Kidney epithelial cell (primary cell): Measurements from ENCODE around the gene FGD2. TPM values are rescaled to one million over a fixed set of nuclear protein-coding genes. Genes with fewer than 3 reads are reported as not detected.

Experiments
- DNase-seq: peaks from one replicate; pipeline ENCODE4 v3.0.0-alpha.2; 2010; ENCODE audit warnings: low read depth
- H3K27me3 ChIP-seq: 2 replicates; pipeline ENCODE4 v1.6.0; 2011; ENCODE audit warnings: low read length; ENCODE audit not compliant: control insufficient read depth, insufficient read depth
- H3K36me3 ChIP-seq: 2 replicates; pipeline ENCODE4 v1.5.1; 2011; ENCODE audit warnings: low read length; ENCODE audit not compliant: control insufficient read depth, insufficient read depth
- H3K4me3 ChIP-seq: 2 replicates; pipeline ENCODE4 v1.5.1; 2011; ENCODE audit warnings: low read depth, mild to moderate bottlenecking, control low read depth, low read length
- total RNA-seq: library from RNA; depleted of rRNA; stranded (reverse); fragments of >200 nt; gene quantifications from 2 replicates; pipeline ENCODE4 v1.2.3, GENCODE V29; 2015
- TF ChIP-seq, protein P1 (sequence below): IDR thresholded peaks from 2 replicates; pipeline ENCODE4 v1.5.1; 2011; ENCODE audit warnings: mild to moderate bottlenecking, moderate library complexity, low read length, control low read depth, inconsistent platforms; ENCODE audit not compliant: insufficient read depth, poor library complexity, severe bottlenecking

FGD2 gene
- total RNA-seq, 1 donor from 2014 or later: 0.04 TPM

DNA sequence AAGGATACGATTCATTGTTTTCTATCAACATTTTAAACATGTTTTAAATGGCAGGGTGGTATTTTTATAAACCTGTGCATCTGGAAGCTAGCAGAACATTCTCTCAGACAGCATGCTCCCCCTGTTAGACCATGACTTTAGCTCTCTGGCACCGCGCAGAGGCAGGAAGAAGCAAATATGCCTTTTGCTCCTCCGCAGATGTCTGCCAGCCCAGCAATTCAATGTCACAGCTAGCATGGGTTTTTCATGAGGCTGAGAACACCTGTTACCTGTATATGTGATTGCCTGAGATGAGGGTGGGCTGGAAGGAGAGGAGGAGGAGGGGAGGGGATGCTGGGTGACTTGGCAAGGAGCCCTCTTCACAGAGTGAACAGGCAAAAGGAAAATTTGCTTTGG is 26.1 kb upstream of the FGD2 start:
- TF ChIP-seq, protein P1, sequence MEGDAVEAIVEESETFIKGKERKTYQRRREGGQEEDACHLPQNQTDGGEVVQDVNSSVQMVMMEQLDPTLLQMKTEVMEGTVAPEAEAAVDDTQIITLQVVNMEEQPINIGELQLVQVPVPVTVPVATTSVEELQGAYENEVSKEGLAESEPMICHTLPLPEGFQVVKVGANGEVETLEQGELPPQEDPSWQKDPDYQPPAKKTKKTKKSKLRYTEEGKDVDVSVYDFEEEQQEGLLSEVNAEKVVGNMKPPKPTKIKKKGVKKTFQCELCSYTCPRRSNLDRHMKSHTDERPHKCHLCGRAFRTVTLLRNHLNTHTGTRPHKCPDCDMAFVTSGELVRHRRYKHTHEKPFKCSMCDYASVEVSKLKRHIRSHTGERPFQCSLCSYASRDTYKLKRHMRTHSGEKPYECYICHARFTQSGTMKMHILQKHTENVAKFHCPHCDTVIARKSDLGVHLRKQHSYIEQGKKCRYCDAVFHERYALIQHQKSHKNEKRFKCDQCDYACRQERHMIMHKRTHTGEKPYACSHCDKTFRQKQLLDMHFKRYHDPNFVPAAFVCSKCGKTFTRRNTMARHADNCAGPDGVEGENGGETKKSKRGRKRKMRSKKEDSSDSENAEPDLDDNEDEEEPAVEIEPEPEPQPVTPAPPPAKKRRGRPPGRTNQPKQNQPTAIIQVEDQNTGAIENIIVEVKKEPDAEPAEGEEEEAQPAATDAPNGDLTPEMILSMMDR: peak; percentile 58
- H3K4me3 ChIP-seq: no peak overlapping the region
- no peaks in the 10 kb centered on the region for H3K27me3 ChIP-seq
- H3K36me3 ChIP-seq: peaks cover 4% of the 10 kb centered on the region
- DNase-seq: no peak

DNA sequence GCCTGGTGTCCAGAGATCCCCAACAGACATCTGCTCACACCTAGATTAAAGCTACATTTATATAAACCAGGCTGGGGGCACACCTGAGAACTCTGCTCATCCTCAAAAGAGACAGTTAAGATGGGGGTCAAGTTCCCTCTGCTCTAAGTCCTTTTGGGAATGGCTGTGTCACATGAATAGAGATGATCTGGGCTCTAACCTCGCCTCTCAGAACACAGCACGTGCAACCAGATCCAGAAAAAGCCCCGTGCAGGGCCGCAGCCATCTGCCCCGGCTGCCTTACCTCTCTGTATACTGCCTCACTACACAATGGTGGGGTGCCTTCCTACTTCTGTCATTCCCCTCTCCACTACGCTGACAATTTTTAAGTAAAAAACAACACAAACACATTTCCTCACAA is 25.3 kb upstream of the FGD2 start:
- no peaks in the 10 kb centered on the region for H3K27me3 ChIP-seq
- DNase-seq: no peak
- peaks cover 4% of the 10 kb centered on the region for H3K36me3 ChIP-seq
- H3K4me3 ChIP-seq: no peak overlapping the region
- TF ChIP-seq, protein P1: no peak

DNA sequence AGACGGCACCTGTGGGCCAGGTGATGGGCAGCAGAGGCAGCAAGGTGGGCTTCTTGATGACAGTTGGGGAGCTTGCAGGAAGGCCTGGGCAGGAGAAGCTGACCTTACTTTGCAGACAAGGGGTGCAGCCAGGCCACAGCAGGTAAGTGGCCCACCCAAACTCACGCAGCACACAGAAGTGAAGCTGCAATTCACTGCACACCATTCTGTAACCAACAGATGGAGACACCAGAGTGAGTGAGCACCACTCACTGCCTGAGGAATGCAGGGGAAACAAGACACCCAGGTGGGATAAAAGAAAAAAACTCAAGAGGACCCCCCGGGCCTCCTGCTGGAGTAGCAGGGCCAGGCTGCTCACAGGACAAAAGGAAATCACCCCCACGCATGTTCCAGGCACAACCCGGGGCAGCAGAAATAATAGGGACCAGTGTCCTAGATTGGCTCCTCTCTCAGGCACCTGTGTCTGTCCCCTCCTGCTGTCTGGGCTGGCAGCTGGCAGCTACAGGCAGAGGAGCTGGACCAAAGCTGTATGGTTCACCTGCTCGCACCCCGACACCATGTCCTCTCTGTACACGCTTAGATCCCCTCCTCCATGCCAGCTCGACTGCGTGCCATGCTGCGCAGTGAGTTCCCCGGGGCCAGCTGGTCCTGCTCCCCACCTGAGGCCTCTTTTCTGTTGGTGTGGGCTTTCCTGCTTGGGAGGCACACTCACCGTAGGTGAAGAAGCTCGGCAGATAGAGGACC is 24.4 kb upstream of the FGD2 start:
- H3K4me3 ChIP-seq: no peak overlapping the region
- peaks cover 4% of the 10 kb centered on the region for H3K36me3 ChIP-seq
- no peaks in the 10 kb centered on the region for H3K27me3 ChIP-seq
- no peak for DNase-seq
- TF ChIP-seq, protein P1: peak; percentile 25

DNA sequence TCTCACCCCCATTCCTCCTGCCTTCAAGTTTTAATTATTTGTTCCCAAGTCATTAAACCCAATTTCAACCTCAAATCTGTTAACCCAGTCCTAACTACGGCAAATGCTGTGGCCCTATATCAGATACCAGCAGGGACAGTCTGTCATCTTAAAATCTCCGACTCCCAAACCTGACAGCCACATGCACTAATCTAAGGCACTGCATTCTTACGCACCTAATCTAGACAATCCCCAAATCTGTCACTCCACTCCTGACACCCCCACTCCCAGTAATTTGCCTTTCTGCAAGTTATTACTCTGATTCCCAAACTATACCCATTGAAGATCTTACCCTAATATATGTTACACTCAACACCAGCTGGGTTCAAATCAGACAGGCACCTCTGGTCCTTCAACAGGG is 21.9 kb upstream of the FGD2 start:
- no peak overlapping the region for H3K4me3 ChIP-seq
- no peaks in the 10 kb centered on the region for H3K27me3 ChIP-seq
- TF ChIP-seq, protein P1: no peak
- DNase-seq: no peak
- no peaks in the 10 kb centered on the region for H3K36me3 ChIP-seq

DNA sequence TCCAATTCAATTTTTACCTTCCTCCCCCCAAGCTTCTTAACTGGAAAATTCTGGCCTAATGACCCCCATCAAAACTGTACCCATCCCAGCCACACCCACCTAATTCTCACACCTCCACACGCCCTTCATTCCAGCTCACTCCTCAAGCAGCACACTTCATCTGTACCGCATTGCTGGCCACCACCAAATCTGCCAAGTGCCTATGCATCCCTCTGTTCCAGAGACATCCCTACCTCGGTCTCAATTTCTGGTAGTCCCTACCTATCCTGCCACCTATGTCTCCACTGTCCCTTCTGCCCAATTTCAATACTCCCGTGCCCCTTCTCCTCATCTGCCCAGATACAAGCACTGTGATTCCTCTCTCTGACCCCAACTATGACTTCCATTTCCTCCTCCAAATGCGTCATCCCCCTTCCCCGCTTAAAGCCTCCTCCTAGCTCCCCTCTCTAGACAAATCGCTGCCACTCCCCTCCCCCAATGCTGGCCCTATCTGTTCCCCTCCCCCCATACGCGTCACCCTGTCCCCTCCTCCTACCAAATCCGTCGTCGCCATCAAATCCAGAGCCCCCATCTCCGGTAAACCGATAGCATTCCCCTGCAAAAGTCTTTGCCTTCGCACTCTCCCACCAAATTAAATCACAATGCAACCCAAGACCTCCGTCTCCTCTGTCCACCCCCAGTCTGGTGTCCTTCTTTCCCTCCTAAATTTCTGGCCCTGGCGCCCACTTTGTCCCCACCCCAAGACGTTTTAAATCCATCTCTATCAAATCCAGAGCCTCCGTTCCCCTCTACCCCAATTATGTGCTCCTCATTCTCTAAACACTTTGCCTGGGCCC is 20.7 kb upstream of the FGD2 start:
- H3K27me3 ChIP-seq: no peaks in the 10 kb centered on the region
- DNase-seq: no peak
- peak overlapping the region; percentile 100 for H3K4me3 ChIP-seq
- TF ChIP-seq, protein P1: no peak
- no peaks in the 10 kb centered on the region for H3K36me3 ChIP-seq
